GM23248 (cell line): ENCODE results near the gene CADPS.

Experiments used
- EZH2 ChIP-seq: fragments of 200-600 bp; sonication (generic); IDR thresholded peaks from 2 replicates; pipeline ENCODE4 v1.6.1; 2018; ENCODE audit warnings: antibody characterized with exemption, mild to moderate bottlenecking; ENCODE audit not compliant: insufficient read depth, poor library complexity, severe bottlenecking
- EZH2phosphoT487 ChIP-seq: fragments of 200-600 bp; sonication (generic); IDR thresholded peaks from 2 replicates; pipeline ENCODE4 v1.6.1; 2018; ENCODE audit warnings: antibody characterized with exemption, moderate library complexity, mild to moderate bottlenecking, low read depth; ENCODE audit not compliant: insufficient read depth

GRCh38 chr3:62379321-62379798 is 495.9 kb downstream of the CADPS start:
- TF ChIP-seq EZH2, result peak; percentile 64
- no peak for TF ChIP-seq EZH2phosphoT487
